Ectodermal cell (in vitro differentiated cells): ENCODE measurements around the gene COPB2.

ENCODE experiments used
- H3K27ac ChIP-seq: 2 replicates; pipeline ENCODE4 v1.7.0; 2013; ENCODE audit warnings: mild to moderate bottlenecking, low read depth, low read length; ENCODE audit not compliant: insufficient read depth, poor library complexity, severe bottlenecking
- H3K27me3 ChIP-seq: 2 replicates; pipeline ENCODE4 v1.7.0; 2013; ENCODE audit warnings: mild to moderate bottlenecking, low read length; ENCODE audit not compliant: insufficient read depth, control insufficient read depth, poor library complexity, severe bottlenecking
- H3K36me3 ChIP-seq: one replicate; pipeline ENCODE4 v1.7.0; 2013; ENCODE audit warnings: low read length; ENCODE audit not compliant: control insufficient read depth, insufficient read depth
- H3K4me1 ChIP-seq: one replicate; pipeline ENCODE4 v1.7.0; 2013; ENCODE audit warnings: low read length; ENCODE audit not compliant: control insufficient read depth, insufficient read depth
- H3K4me3 ChIP-seq: 2 replicates; pipeline ENCODE4 v1.7.0; 2013; ENCODE audit warnings: low read depth, low read length, control low read depth; ENCODE audit not compliant: insufficient read depth
- H3K9me3 ChIP-seq: 2 replicates; pipeline ENCODE4 v1.7.0; 2013; ENCODE audit warnings: mild to moderate bottlenecking, low read length, moderate library complexity; ENCODE audit not compliant: control insufficient read depth
- WGBS, 2 experiments: methylation state at CpG; one replicate each; pipeline ENCODE4 v1.1.7; 2013; ENCODE audit warnings: missing lambda C conversion rate in 2 of 2; 5-methylcytosine and 5-hydroxymethylcytosine counted together

Gene COPB2

GRCh38 chr3:139332092-139332491 lies 57.4 kb downstream of the COPB2 start:
- H3K27me3 ChIP-seq, result peaks cover 47% of the 10 kb centered on the region
- WGBS, 2 experiments, result 75 to 78% methylated on average over 2 of the region's 2 CpGs
- no peaks in the 10 kb centered on the region for H3K9me3 ChIP-seq
- peaks cover 4% of the 10 kb centered on the region for H3K4me1 ChIP-seq
- no peak overlapping the region for H3K4me3 ChIP-seq
- no peaks in the 10 kb centered on the region for H3K36me3 ChIP-seq
- H3K27ac ChIP-seq, result no peak overlapping the region

- Histone ChIP-seq H3K4me1 (peaks cover 4% of the 10 kb centered on the region), H3K27ac (no peak overlapping the region), H3K9me3 (no peaks in the 10 kb centered on the region), H3K36me3 (no peaks in the 10 kb centered on the region), H3K27me3 (peaks cover 47% of the 10 kb centered on the region), H3K4me3 (no peak overlapping the region)
- WGBS, 2 experiments, result 12 to 13% methylated on average over 25 of the region's 25 CpGs
Measured at GRCh38 chr3:139329364-139329850, 60.0 kb downstream of the COPB2 start.

DNA sequence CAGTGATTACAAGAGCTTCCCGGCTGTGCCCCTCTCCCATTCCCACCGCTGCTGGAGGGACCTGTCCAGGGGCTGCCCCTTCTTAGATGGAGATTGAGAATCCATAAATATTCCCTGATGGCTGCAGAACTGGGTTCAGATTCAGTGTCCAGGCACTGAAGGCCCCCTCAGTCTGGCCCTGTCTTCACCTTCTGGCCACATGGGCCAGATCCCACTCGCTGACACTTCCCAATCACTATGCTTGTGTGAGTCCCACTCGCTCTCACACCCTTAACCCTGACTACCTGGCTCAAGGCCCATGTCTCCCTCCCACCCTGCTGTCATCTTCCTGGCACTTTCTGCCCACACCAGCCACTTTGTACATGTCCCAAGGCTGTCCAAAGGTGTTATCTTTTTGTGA lies 61.1 kb downstream of the COPB2 start:
- 88 to 92% methylated on average over 4 of the region's 4 CpGs for WGBS, 2 experiments
- Histone ChIP-seq H3K4me1 (peaks cover 4% of the 10 kb centered on the region), H3K27me3 (peaks cover 47% of the 10 kb centered on the region), H3K9me3 (no peaks in the 10 kb centered on the region), H3K36me3 (no peaks in the 10 kb centered on the region), H3K27ac (no peak overlapping the region), H3K4me3 (no peak overlapping the region)

DNA sequence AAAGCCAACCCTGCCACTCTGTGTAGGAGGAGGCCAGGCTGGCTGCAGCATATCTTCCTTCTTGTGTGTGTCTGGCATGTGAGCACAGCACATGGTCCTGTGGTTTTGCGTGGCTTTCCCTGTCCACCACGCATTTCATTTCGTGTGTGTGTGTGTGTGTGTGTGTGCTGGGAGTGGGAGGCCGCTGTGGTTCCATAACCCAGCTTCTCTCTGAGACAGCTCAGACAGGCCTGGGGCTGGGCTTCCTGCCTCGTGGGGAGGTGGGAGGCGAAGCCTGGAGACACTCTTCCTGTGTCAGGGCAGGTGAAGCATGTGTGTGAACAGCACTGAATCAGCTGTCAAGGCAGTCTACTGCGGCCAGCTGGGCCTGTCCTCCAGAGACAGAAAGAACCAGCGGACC lies 61.6 kb downstream of the COPB2 start:
- H3K27me3 ChIP-seq, result peaks cover 46% of the 10 kb centered on the region

GRCh38 chr3:139327231-139327630 lies 62.2 kb downstream of the COPB2 start:
- Histone ChIP-seq H3K27me3 (peaks cover 40% of the 10 kb centered on the region), H3K4me1 (peaks cover 4% of the 10 kb centered on the region), H3K27ac (no peak overlapping the region), H3K36me3 (no peaks in the 10 kb centered on the region), H3K4me3 (no peak overlapping the region), H3K9me3 (no peaks in the 10 kb centered on the region)
- WGBS, 2 experiments, result 92 to 94% methylated on average over 5 of the region's 5 CpGs

More for the DNA sequence above, 61.6 kb downstream of the COPB2 start:
- no peaks in the 10 kb centered on the region for H3K36me3 ChIP-seq
- WGBS, 2 experiments, result 86 to 92% methylated on average over 8 of the region's 8 CpGs
- peaks cover 4% of the 10 kb centered on the region for H3K4me1 ChIP-seq
- no peak overlapping the region for H3K27ac ChIP-seq
- no peaks in the 10 kb centered on the region for H3K9me3 ChIP-seq
- no peak overlapping the region for H3K4me3 ChIP-seq

DNA sequence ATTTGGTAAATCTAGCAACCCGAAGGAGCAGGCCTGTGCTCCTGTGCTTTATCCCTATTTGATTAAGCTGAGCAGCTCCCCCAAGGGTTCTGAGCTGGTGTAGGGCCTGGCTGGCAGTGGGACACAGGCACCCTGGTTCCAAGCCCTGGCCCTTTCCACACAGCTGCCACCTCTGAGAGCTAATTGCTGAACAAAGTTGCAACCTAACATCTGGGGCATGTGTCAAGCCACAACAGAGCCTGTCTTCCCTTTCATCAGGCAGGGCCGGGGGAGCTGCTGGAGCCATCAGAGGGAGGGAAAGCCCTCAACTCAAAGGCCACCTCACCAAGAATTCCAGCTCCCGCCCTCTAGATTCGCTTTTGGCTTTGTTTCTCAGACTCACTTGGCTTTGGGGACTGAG lies 62.7 kb downstream of the COPB2 start:
- no peak overlapping the region for H3K4me3 ChIP-seq
- 82 to 83% methylated on average over 4 of the region's 4 CpGs for WGBS, 2 experiments
- peaks cover 4% of the 10 kb centered on the region for H3K4me1 ChIP-seq
- no peak overlapping the region for H3K27ac ChIP-seq
- H3K27me3 ChIP-seq, result peaks cover 35% of the 10 kb centered on the region
- no peaks in the 10 kb centered on the region for H3K9me3 ChIP-seq
- H3K36me3 ChIP-seq, result no peaks in the 10 kb centered on the region

- WGBS, 2 experiments, result 91 to 92% methylated on average over 5 of the region's 5 CpGs
- Histone ChIP-seq H3K4me3 (no peak overlapping the region), H3K36me3 (no peaks in the 10 kb centered on the region), H3K9me3 (no peaks in the 10 kb centered on the region), H3K4me1 (peaks cover 4% of the 10 kb centered on the region), H3K27me3 (peaks cover 31% of the 10 kb centered on the region), H3K27ac (no peak overlapping the region)
Measured at GRCh38 chr3:139326131-139326530, 63.3 kb downstream of the COPB2 start.

DNA sequence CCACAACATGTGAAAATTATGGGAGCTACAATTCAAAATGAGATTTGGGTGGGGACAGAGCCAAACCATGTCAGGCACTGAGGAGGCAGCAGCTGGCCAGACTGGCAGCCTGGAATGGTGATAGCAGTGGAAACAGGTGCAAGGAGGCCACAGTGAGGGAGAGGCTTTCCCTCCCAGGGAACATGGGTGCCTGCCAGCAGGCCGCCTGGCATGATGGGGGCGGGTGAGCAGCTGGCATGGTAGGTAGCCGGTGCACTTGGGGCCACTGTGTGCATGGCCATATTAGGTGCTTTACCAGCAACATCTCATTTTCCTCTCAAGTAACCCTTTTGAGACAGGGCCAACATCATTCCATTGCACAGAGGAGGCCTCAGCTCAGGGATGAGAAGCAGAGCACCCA lies 63.9 kb downstream of the COPB2 start:
- Histone ChIP-seq H3K4me3 (no peak overlapping the region), H3K4me1 (peaks cover 4% of the 10 kb centered on the region), H3K36me3 (no peaks in the 10 kb centered on the region), H3K27ac (no peak overlapping the region), H3K27me3 (peaks cover 25% of the 10 kb centered on the region), H3K9me3 (no peaks in the 10 kb centered on the region)
- WGBS, 2 experiments, result 94 to 95% methylated on average over 3 of the region's 3 CpGs

DNA sequence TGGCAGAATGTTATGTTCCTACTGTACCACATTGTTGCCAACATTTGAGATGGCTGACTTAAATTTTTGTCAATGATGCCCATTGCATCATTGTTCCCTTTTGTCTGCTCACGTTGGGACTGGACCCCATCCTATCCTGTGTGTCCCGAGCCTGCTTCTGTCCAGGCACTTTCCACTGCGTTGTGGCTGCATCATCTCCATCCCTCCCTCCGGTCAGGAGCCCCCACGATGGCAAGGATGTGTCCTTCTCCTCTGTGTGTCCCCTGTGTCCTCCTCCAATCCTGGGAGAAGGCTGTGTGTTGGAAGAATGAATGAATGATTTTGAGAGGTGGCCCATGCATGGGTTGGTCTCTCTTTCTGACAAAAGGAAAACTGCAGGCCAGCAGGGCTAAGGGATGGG lies 65.0 kb downstream of the COPB2 start:
- Histone ChIP-seq H3K4me1 (peaks cover 4% of the 10 kb centered on the region), H3K4me3 (no peak overlapping the region), H3K27ac (no peak overlapping the region), H3K9me3 (no peaks in the 10 kb centered on the region), H3K27me3 (peaks cover 14% of the 10 kb centered on the region), H3K36me3 (no peaks in the 10 kb centered on the region)
- WGBS, 2 experiments, result 64 to 75% methylated on average over 5 of the region's 5 CpGs

- H3K9me3 ChIP-seq, result no peaks in the 10 kb centered on the region
- WGBS, 2 experiments, result 86% methylated on average over 7 of the region's 7 CpGs
- no peaks in the 10 kb centered on the region for H3K36me3 ChIP-seq
- peaks cover 3% of the 10 kb centered on the region for H3K27me3 ChIP-seq
- H3K4me1 ChIP-seq, result no peaks in the 10 kb centered on the region
- no peak overlapping the region for H3K27ac ChIP-seq
- H3K4me3 ChIP-seq, result no peak overlapping the region
Measured at GRCh38 chr3:139323146-139323545, 66.3 kb downstream of the COPB2 start.

DNA sequence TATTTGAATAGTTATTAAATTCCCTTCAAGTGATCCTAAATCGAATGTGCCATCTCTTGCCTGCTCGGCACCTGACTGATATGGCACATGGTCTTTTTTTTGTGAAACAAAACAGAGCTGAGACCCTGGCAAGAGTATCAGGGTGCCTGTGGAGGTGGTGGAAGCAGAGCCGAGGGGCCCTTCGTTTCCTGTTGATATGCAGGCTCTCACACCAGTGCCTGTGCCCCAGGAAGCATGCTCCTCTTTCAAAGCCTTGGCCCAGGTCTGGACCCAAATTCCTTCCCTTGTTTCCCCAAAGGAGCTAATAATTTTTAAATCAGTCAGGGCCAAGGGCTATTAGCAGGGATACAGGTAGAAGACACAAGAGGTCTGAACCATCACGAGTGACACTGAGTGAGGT lies 67.1 kb downstream of the COPB2 start:
- Histone ChIP-seq H3K4me3 (no peak overlapping the region), H3K27me3 (no peaks in the 10 kb centered on the region), H3K4me1 (no peaks in the 10 kb centered on the region), H3K27ac (no peak overlapping the region), H3K36me3 (no peaks in the 10 kb centered on the region), H3K9me3 (no peaks in the 10 kb centered on the region)
- 90 to 91% methylated on average over 5 of the region's 5 CpGs for WGBS, 2 experiments
